Epidermal melanocyte (primary cell): Measurements from ENCODE around the gene ZNF341.

ENCODE experiments used
- DNase-seq: peaks from one replicate; pipeline ENCODE4 v3.0.0; 2011; ENCODE audit warnings: low spot score; ENCODE audit not compliant: insufficient read length

Gene ZNF341

GRCh38 chr20:33841436-33841799 is 109.6 kb downstream of the ZNF341 start:
- no peak for DNase-seq
